ENCODE measurements around the gene ZMYM2.

ZMYM2 gene

DNA sequence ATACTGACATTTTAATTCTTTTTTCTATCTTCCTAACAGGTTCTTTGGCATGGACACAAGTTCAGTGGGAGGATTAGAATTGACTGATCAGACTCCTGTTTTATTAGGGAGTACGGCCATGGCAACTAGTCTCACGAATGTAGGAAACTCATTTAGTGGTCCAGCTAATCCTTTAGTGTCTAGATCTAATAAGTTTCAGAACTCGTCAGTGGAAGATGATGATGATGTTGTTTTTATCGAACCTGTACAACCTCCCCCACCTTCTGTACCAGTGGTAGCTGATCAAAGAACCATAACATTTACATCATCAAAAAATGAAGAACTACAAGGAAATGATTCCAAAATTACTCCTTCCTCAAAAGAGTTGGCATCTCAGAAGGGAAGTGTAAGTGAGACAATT, 34.5 kb downstream of the ZMYM2 start:
- Histone ChIP-seq H3K9me3 (ENCODE audit: insufficient read depth, low read length) (no peaks in the 10 kb centered on the region), H3K9ac (ENCODE audit: low read length) (no peak overlapping the region), H3K27me3 (ENCODE audit: low read depth, low read length) (no peaks in the 10 kb centered on the region), H2AFZ (ENCODE audit: low read depth, low read length) (no peak overlapping the region), H3K4me3 (ENCODE audit: low read length) (no peak overlapping the region), H4K20me1 (ENCODE audit: insufficient read depth, low read length) (peaks cover 70% of the 10 kb centered on the region), H3K79me2 (ENCODE audit: low read length) (peaks cover 99% of the 10 kb centered on the region), H3K36me3 (replicated peaks; ENCODE audit: low read depth, low read length) (peaks cover 45% of the 10 kb centered on the region), H3K4me2 (ENCODE audit: low read length) (no peak overlapping the region), H3K4me1 (ENCODE audit: low read length) (no peaks in the 10 kb centered on the region), H3K27ac (ENCODE audit: low read length) (no peak overlapping the region)
- no peak for TF ChIP-seq EZH2phosphoT487 (IDR thresholded peaks at IDR 0.05; ENCODE audit: low read depth)
- TF ChIP-seq, protein P1, sequence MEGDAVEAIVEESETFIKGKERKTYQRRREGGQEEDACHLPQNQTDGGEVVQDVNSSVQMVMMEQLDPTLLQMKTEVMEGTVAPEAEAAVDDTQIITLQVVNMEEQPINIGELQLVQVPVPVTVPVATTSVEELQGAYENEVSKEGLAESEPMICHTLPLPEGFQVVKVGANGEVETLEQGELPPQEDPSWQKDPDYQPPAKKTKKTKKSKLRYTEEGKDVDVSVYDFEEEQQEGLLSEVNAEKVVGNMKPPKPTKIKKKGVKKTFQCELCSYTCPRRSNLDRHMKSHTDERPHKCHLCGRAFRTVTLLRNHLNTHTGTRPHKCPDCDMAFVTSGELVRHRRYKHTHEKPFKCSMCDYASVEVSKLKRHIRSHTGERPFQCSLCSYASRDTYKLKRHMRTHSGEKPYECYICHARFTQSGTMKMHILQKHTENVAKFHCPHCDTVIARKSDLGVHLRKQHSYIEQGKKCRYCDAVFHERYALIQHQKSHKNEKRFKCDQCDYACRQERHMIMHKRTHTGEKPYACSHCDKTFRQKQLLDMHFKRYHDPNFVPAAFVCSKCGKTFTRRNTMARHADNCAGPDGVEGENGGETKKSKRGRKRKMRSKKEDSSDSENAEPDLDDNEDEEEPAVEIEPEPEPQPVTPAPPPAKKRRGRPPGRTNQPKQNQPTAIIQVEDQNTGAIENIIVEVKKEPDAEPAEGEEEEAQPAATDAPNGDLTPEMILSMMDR (IDR thresholded peaks at IDR 0.05; ENCODE audit: low read depth, low read length): no peak

DNA sequence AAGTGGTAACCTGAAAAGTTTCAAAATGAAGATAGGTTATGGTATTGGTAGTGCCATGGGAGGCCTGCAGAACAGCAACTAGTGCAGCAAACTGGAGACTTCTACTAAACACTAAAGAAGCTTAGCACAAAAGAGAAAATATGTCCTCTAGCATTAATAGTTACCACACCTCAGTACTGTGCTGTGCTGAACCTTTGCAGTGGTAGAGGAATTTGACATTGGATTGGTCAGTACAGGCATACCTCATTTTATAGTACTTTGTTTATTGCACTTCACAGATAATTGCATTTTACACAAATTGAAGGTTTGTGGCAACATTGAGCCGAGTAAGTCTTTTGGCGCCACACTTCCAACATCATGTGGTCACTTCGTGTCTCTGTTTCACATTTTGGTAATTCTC, 40.4 kb downstream of the ZMYM2 start:
- no peak overlapping the region for H3K4me2 ChIP-seq (ENCODE audit: low read length)
- H4K20me1 ChIP-seq (ENCODE audit: insufficient read depth, low read length): peaks cover 57% of the 10 kb centered on the region
- TF ChIP-seq, protein P1 (IDR thresholded peaks at IDR 0.05; ENCODE audit: low read depth, low read length): no peak
- no peak for TF ChIP-seq EZH2phosphoT487 (IDR thresholded peaks at IDR 0.05; ENCODE audit: low read depth)
- no peaks in the 10 kb centered on the region for H3K4me1 ChIP-seq (ENCODE audit: low read length)
- H3K27me3 ChIP-seq (ENCODE audit: low read depth, low read length): no peaks in the 10 kb centered on the region
- H3K79me2 ChIP-seq (ENCODE audit: low read length): peaks cover 91% of the 10 kb centered on the region
- H3K4me3 ChIP-seq (ENCODE audit: low read length): no peak overlapping the region
- no peaks in the 10 kb centered on the region for H3K9me3 ChIP-seq (ENCODE audit: insufficient read depth, low read length)
- no peak overlapping the region for H2AFZ ChIP-seq (ENCODE audit: low read depth, low read length)
- H3K9ac ChIP-seq (ENCODE audit: low read length): no peak overlapping the region
- no peak overlapping the region for H3K27ac ChIP-seq (ENCODE audit: low read length)
- H3K36me3 ChIP-seq (replicated peaks; ENCODE audit: low read depth, low read length): peaks cover 39% of the 10 kb centered on the region

DNA sequence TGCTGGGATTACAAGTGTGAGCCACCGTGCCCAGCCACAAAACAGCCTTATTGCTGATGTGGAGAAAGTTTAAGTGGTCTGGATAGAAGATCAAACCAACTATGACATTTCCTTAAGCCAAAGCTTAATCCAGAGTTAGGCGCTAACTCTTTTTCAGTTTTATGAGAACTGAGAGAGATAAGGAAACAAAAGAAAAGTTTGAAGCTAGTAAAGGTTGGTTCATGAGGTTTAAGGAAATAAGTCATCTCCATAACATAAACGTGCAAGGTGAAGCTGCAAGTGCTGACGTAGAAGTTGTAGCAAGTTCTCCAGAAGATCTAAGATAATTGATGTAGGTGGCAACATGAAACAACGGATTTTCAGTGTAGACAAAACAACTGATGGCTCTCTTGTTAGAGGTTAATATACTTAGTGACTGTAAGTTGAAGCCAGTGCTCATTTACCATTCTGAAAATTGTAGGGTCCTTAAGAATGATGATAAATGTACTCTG, 41.6 kb downstream of the ZMYM2 start:
- TF ChIP-seq, protein P1 (IDR thresholded peaks at IDR 0.05; ENCODE audit: low read depth, low read length): no peak
- no peak for TF ChIP-seq EZH2phosphoT487 (IDR thresholded peaks at IDR 0.05; ENCODE audit: low read depth)
- no peak overlapping the region for H3K4me2 ChIP-seq (ENCODE audit: low read length)
- H3K9ac ChIP-seq (ENCODE audit: low read length): no peak overlapping the region
- H3K27me3 ChIP-seq (ENCODE audit: low read depth, low read length): no peaks in the 10 kb centered on the region
- H3K79me2 ChIP-seq (ENCODE audit: low read length): peaks cover 80% of the 10 kb centered on the region
- H2AFZ ChIP-seq (ENCODE audit: low read depth, low read length): no peak overlapping the region
- no peaks in the 10 kb centered on the region for H3K9me3 ChIP-seq (ENCODE audit: insufficient read depth, low read length)
- peaks cover 40% of the 10 kb centered on the region for H3K36me3 ChIP-seq (replicated peaks; ENCODE audit: low read depth, low read length)
- H3K27ac ChIP-seq (ENCODE audit: low read length): no peak overlapping the region
- peaks cover 57% of the 10 kb centered on the region for H4K20me1 ChIP-seq (ENCODE audit: insufficient read depth, low read length)
- no peak overlapping the region for H3K4me3 ChIP-seq (ENCODE audit: low read length)
- no peaks in the 10 kb centered on the region for H3K4me1 ChIP-seq (ENCODE audit: low read length)

DNA sequence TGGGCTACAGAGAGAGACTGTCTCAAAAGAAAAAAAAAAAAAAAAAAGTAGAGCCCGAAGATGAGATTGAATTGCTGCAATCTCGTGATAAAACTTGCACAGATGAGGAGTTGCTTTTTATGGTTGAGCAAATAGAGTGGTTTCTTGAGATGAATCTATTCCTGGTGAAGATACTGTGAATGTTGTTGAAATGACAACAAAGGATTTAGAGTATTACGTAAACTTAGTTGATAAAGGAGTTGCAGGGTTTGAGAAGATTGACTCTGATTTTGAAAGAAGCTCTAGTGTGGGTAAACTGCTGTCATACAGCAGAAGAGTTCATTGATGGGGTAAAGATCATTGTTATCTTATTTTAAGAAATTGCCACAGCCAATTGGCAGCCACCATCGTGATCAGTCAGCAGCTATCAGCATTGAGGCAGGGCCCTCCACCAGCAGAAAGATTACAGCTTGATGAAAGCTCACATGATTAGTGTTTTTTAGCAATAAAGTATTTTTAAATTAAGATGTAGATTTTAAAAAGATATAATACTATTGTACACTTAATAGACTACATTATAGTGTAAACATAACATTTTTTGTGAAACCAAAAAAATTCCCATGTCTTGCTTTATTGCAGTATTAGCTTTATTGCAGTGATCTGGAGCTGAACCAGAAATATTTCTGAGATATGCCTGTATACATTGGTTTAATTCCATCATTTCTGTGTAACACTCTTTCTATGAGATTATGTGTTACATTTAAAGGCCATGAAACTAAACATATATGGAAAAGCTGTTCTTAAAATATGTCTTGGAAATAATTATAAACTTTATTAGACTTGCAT, 43.1 kb downstream of the ZMYM2 start:
- no peak for TF ChIP-seq EZH2phosphoT487 (IDR thresholded peaks at IDR 0.05; ENCODE audit: low read depth)
- TF ChIP-seq, protein P1 (IDR thresholded peaks at IDR 0.05; ENCODE audit: low read depth, low read length): no peak
- no peaks in the 10 kb centered on the region for H3K9me3 ChIP-seq (ENCODE audit: insufficient read depth, low read length)
- peaks cover 66% of the 10 kb centered on the region for H3K79me2 ChIP-seq (ENCODE audit: low read length)
- H3K9ac ChIP-seq (ENCODE audit: low read length): no peak overlapping the region
- no peaks in the 10 kb centered on the region for H3K27me3 ChIP-seq (ENCODE audit: low read depth, low read length)
- H3K27ac ChIP-seq (ENCODE audit: low read length): no peak overlapping the region
- no peak overlapping the region for H3K4me2 ChIP-seq (ENCODE audit: low read length)
- no peaks in the 10 kb centered on the region for H3K4me1 ChIP-seq (ENCODE audit: low read length)
- H3K36me3 ChIP-seq (replicated peaks; ENCODE audit: low read depth, low read length): peaks cover 42% of the 10 kb centered on the region
- H4K20me1 ChIP-seq (ENCODE audit: insufficient read depth, low read length): peaks cover 46% of the 10 kb centered on the region
- H3K4me3 ChIP-seq (ENCODE audit: low read length): no peak overlapping the region
- no peak overlapping the region for H2AFZ ChIP-seq (ENCODE audit: low read depth, low read length)

All from OCI-LY3 (cell line).